ENCODE measurements around the gene TMEM269.

- TF ChIP-seq, protein P1, sequence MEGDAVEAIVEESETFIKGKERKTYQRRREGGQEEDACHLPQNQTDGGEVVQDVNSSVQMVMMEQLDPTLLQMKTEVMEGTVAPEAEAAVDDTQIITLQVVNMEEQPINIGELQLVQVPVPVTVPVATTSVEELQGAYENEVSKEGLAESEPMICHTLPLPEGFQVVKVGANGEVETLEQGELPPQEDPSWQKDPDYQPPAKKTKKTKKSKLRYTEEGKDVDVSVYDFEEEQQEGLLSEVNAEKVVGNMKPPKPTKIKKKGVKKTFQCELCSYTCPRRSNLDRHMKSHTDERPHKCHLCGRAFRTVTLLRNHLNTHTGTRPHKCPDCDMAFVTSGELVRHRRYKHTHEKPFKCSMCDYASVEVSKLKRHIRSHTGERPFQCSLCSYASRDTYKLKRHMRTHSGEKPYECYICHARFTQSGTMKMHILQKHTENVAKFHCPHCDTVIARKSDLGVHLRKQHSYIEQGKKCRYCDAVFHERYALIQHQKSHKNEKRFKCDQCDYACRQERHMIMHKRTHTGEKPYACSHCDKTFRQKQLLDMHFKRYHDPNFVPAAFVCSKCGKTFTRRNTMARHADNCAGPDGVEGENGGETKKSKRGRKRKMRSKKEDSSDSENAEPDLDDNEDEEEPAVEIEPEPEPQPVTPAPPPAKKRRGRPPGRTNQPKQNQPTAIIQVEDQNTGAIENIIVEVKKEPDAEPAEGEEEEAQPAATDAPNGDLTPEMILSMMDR (IDR thresholded peaks at IDR 0.05), result no peak
- no peak for TF ChIP-seq POLR2A (IDR thresholded peaks at IDR 0.05)
- TF ChIP-seq EP300 (IDR thresholded peaks at IDR 0.05), result no peak
- no peak for TF ChIP-seq POLR2AphosphoS5 (IDR thresholded peaks at IDR 0.05)
Measured at GRCh38 chr1:42758641-42759040, 26.1 kb upstream of the TMEM269 start.

Measured in stomach (tissue), 4 donors.